SJSA1 (cell line): Measurements from ENCODE around the gene ACSM4. TPM values are rescaled to one million over a fixed set of nuclear protein-coding genes. Genes with fewer than 3 reads are reported as not detected.
"Not testable (repeated sequence)": the region's sequence is repeated elsewhere in the genome, so short reads cannot be mapped to it uniquely, and the experiment has no call there.

Experiments used
- DNase-seq, 2 experiments: peaks; one replicate each; pipeline ENCODE4 v3.0.0-alpha.2; 2015 to 2020; ENCODE audit warnings: low spot score in 2 of 2, low read depth in 1 of 2
- H3K27ac ChIP-seq: fragments of 250-450 bp; sonication (Bioruptor Pico); 2 replicates; pipeline ENCODE4 v1.5.1; 2020; ENCODE audit warnings: mild to moderate bottlenecking, moderate library complexity
- H3K27me3 ChIP-seq: fragments of 250-450 bp; sonication (Bioruptor Pico); replicated peaks from 2 replicates; pipeline ENCODE4 v1.5.1; 2020; ENCODE audit warnings: mild to moderate bottlenecking, moderate library complexity
- H3K36me3 ChIP-seq: fragments of 250-450 bp; sonication (Bioruptor Pico); 2 replicates; pipeline ENCODE4 v1.5.1; 2020; ENCODE audit warnings: mild to moderate bottlenecking
- H3K4me1 ChIP-seq: fragments of 250-450 bp; sonication (Bioruptor Pico); replicated peaks from 2 replicates; pipeline ENCODE4 v1.6.1; 2021; ENCODE audit warnings: mild to moderate bottlenecking
- H3K4me3 ChIP-seq: fragments of 250-450 bp; sonication (Bioruptor Pico); 2 replicates; pipeline ENCODE4 v1.5.1; 2020; ENCODE audit warnings: mild to moderate bottlenecking
- H3K9me3 ChIP-seq: fragments of 250-450 bp; sonication (Bioruptor Pico); replicated peaks from 2 replicates; pipeline ENCODE4 v1.5.1; 2020; ENCODE audit warnings: mild to moderate bottlenecking
- total RNA-seq: library from RNA; depleted of rRNA; stranded (reverse); fragments of >200 nt; shearing (Covaris generic); gene quantifications from 2 replicates; pipeline ENCODE4 v1.2.3, GENCODE V29; 2014

Gene ACSM4
- total RNA-seq, 1 experiment from 2014 or later: not detected

GRCh38 chr12:7302266-7302986, 1.4 kb upstream of the ACSM4 start:
- Histone ChIP-seq H3K36me3 (no peaks in the 10 kb centered on the region), H3K4me1 (no peaks in the 10 kb centered on the region), H3K9me3 (no peaks in the 10 kb centered on the region), H3K27ac (no peak overlapping the region), H3K27me3 (no peaks in the 10 kb centered on the region; the same call in 1 of the 2 replicates), H3K4me3 (no peak overlapping the region)
- DNase-seq: no peak

- no peak overlapping the region for H3K4me3 ChIP-seq
- no peaks in the 10 kb centered on the region for H3K36me3 ChIP-seq
- no peaks in the 10 kb centered on the region; the same call in 1 of the 2 replicates for H3K27me3 ChIP-seq
- no peak for DNase-seq
- H3K9me3 ChIP-seq: no peaks in the 10 kb centered on the region
- H3K4me1 ChIP-seq: no peaks in the 10 kb centered on the region
- H3K27ac ChIP-seq: no peak overlapping the region
Measured at GRCh38 chr12:7303230-7303629, 642 bp upstream of the ACSM4 start.

GRCh38 chr12:7304456-7304855, 584 bp downstream of the ACSM4 start:
- no peaks in the 10 kb centered on the region for H3K4me1 ChIP-seq
- H3K27ac ChIP-seq: no peak overlapping the region
- no peaks in the 10 kb centered on the region for H3K36me3 ChIP-seq
- H3K27me3 ChIP-seq: no peaks in the 10 kb centered on the region; the same call in 1 of the 2 replicates
- no peak overlapping the region for H3K4me3 ChIP-seq
- no peak for DNase-seq
- no peaks in the 10 kb centered on the region for H3K9me3 ChIP-seq

- no peaks in the 10 kb centered on the region for H3K9me3 ChIP-seq
- H3K4me1 ChIP-seq: no peaks in the 10 kb centered on the region
- DNase-seq: no peak
- no peak overlapping the region for H3K4me3 ChIP-seq
- no peaks in the 10 kb centered on the region; the same call in 1 of the 2 replicates for H3K27me3 ChIP-seq
- H3K36me3 ChIP-seq: no peaks in the 10 kb centered on the region
- no peak overlapping the region for H3K27ac ChIP-seq
Measured at GRCh38 chr12:7310070-7310469, 6.2 kb downstream of the ACSM4 start.

GRCh38 chr12:7319930-7320329, 16.1 kb downstream of the ACSM4 start:
- H3K4me3 ChIP-seq: no peak overlapping the region
- DNase-seq: no peak
- no peaks in the 10 kb centered on the region for H3K27me3 ChIP-seq
- no peaks in the 10 kb centered on the region for H3K36me3 ChIP-seq
- no peaks in the 10 kb centered on the region for H3K4me1 ChIP-seq
- no peak overlapping the region for H3K27ac ChIP-seq
- H3K9me3 ChIP-seq: no peaks in the 10 kb centered on the region

- Histone ChIP-seq H3K27me3 (no peaks in the 10 kb centered on the region), H3K4me1 (no peaks in the 10 kb centered on the region), H3K36me3 (no peaks in the 10 kb centered on the region), H3K27ac (no peak overlapping the region), H3K4me3 (no peak overlapping the region), H3K9me3 (no peaks in the 10 kb centered on the region)
- DNase-seq: no peak
Measured at GRCh38 chr12:7321624-7322023, 17.8 kb downstream of the ACSM4 start.

- H3K9me3 ChIP-seq: no peaks in the 10 kb centered on the region
- H3K27ac ChIP-seq: no peak overlapping the region
- H3K4me3 ChIP-seq: no peak overlapping the region
- H3K27me3 ChIP-seq: no peaks in the 10 kb centered on the region
- no peak for DNase-seq
- no peaks in the 10 kb centered on the region for H3K4me1 ChIP-seq
- no peaks in the 10 kb centered on the region for H3K36me3 ChIP-seq
Measured at GRCh38 chr12:7322599-7322998, 18.7 kb downstream of the ACSM4 start.

DNA sequence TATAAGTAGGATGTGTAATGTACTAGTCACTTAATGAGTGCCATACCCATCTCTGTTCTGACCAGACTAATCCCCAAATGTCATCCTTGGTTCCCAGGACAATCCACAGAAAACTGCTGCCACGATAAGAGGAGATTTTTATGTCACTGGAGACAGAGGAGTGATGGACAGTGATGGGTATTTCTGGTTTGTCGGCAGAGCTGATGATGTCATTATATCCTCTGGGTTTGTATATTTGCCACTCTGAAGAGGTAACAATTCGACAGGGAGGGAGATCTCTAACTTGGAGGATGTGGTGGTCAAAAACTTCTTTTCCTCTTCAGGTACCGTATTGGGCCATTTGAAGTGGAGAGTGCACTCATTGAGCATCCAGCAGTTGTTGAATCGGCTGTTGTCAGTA, 20.3 kb downstream of the ACSM4 start:
- no peaks in the 10 kb centered on the region for H3K27me3 ChIP-seq
- no peaks in the 10 kb centered on the region for H3K9me3 ChIP-seq
- DNase-seq: no peak
- H3K4me3 ChIP-seq: no peak overlapping the region
- H3K27ac ChIP-seq: no peak overlapping the region
- no peaks in the 10 kb centered on the region for H3K4me1 ChIP-seq
- no peaks in the 10 kb centered on the region for H3K36me3 ChIP-seq

DNA sequence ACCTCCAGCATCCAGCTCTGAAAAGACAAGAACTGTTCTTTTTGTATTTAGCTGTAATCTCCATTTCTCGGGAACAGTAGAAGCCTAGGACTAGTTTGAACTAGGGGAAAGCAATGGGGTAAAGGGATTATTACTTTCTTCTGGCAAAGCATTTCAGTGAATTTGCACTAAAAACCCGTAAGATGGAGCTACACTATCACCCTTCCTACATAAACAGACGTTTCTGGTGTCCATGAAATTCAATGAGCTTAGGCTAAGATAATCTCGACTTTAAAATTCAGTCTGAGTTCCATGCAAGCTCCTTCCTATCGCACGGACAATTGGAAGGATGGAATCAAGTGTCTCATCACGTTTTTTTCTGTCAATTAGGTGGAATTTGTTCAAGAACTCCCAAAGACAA, 24.0 kb downstream of the ACSM4 start:
- H3K4me1 ChIP-seq: no peaks in the 10 kb centered on the region
- no peak for DNase-seq
- no peak overlapping the region for H3K27ac ChIP-seq
- H3K4me3 ChIP-seq: no peak overlapping the region
- no peaks in the 10 kb centered on the region for H3K36me3 ChIP-seq
- peaks cover 5% of the 10 kb centered on the region; the same call in 1 of the 2 replicates for H3K9me3 ChIP-seq
- no peaks in the 10 kb centered on the region for H3K27me3 ChIP-seq

DNA sequence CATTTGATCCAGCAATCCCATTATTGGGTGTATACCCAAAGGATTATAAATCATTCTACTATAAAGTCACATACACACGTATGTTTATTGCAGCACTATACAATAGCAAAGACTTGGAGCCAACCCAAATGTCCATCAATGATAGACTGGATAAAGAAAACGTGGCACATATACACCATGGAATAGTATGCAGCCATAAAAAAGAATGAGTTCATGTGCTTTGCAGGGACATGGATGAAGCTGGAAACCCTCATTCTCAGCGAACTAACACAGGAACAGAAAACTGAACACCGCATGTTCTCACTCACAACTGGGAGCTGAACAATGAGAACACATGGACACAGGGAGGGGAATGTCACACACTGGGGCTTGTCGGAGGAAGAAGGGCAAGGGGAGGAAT, 33.9 kb downstream of the ACSM4 start:
- H3K9me3 ChIP-seq, H3K27ac ChIP-seq, H3K36me3 ChIP-seq, H3K4me3 ChIP-seq, H3K4me1 ChIP-seq, H3K27me3 ChIP-seq, DNase-seq: not testable (repeated sequence)

- Histone ChIP-seq H3K9me3 (no peaks in the 10 kb centered on the region), H3K4me3 (no peak overlapping the region), H3K36me3 (no peaks in the 10 kb centered on the region), H3K27me3 (no peaks in the 10 kb centered on the region), H3K27ac (no peak overlapping the region), H3K4me1 (no peaks in the 10 kb centered on the region)
- DNase-seq: no peak
Measured at GRCh38 chr12:7339675-7340074, 35.8 kb downstream of the ACSM4 start.

- no peaks in the 10 kb centered on the region for H3K4me1 ChIP-seq
- no peaks in the 10 kb centered on the region for H3K27me3 ChIP-seq
- H3K9me3 ChIP-seq: no peaks in the 10 kb centered on the region
- H3K27ac ChIP-seq: no peak overlapping the region
- no peak for DNase-seq
- no peak overlapping the region for H3K4me3 ChIP-seq
- H3K36me3 ChIP-seq: no peaks in the 10 kb centered on the region
Measured at GRCh38 chr12:7344833-7345606, 41.1 kb downstream of the ACSM4 start.

DNA sequence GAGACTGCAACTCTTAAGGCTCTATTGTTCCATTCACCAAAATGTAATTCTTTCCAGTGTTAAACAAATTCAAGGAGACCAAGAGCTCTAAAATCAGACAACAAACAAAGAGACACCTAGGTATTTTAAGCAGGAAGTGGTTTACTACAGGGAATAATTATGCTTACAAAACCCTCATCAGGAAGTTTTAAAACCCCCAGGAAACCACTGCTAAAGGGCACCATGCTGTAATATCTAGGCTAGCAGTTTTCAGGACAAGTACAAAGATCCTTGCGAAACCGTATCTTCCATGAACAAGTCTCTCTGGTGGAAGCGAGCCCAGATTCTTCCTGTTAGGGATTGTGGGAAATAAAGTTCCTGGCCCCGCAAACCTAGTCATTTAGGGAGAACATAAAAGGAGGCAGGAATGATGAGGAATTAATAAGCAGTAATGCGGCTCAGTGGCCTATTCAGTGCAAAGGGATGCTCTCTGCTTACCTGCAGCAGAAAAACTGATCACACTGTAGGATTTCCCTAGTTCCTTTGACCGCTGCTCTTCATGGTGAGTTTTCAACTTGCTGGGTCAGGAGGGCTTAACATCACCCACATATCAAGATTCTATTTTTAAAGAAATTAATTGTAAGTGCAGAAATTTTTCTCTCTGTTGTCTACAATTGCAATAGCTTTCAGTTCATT, 42.8 kb downstream of the ACSM4 start:
- Histone ChIP-seq H3K27me3 (no peaks in the 10 kb centered on the region), H3K36me3 (no peaks in the 10 kb centered on the region), H3K9me3 (no peaks in the 10 kb centered on the region), H3K4me1 (no peaks in the 10 kb centered on the region), H3K27ac (no peak overlapping the region), H3K4me3 (no peak overlapping the region)
- no peak for DNase-seq

DNA sequence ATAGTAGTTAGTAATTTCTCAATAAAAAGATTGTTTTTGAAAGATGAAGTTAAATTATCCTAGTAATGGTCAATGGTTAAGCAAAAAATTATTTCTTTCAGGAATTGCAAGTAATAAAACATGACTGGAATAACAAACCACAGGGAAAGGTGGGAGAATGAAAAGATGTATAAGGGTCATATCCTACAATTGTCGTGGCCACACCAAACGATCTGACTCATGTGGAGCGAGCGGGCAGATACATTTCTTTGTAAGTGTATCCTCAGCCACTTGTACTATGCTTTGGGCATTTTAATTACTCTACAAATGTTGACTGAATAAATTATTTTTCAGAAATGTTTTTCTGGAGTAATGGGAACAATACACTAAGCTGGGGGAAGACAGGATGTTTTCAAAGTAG, 45.5 kb downstream of the ACSM4 start:
- H3K27me3 ChIP-seq: no peaks in the 10 kb centered on the region
- no peak overlapping the region for H3K27ac ChIP-seq
- no peaks in the 10 kb centered on the region for H3K9me3 ChIP-seq
- no peak overlapping the region for H3K4me3 ChIP-seq
- no peaks in the 10 kb centered on the region for H3K36me3 ChIP-seq
- DNase-seq: no peak
- H3K4me1 ChIP-seq: no peaks in the 10 kb centered on the region
